Activated CD4-positive, CD25-positive, alpha-beta regulatory T cell treated with anti-CD3 and anti-CD28 coated beads, Interleukin-2, amount 50 U/mL, for 16 hours (primary cell): ENCODE measurements around the gene TMEM174.

ENCODE experiments used
- DNase-seq: peaks from one replicate; pipeline ENCODE4 v3.0.0-alpha.2; 2020; ENCODE audit warnings: low read depth, low spot score

Gene TMEM174

GRCh38 chr5:73153513-73153912, 19.5 kb upstream of the TMEM174 start:
- DNase-seq, result no peak

DNA sequence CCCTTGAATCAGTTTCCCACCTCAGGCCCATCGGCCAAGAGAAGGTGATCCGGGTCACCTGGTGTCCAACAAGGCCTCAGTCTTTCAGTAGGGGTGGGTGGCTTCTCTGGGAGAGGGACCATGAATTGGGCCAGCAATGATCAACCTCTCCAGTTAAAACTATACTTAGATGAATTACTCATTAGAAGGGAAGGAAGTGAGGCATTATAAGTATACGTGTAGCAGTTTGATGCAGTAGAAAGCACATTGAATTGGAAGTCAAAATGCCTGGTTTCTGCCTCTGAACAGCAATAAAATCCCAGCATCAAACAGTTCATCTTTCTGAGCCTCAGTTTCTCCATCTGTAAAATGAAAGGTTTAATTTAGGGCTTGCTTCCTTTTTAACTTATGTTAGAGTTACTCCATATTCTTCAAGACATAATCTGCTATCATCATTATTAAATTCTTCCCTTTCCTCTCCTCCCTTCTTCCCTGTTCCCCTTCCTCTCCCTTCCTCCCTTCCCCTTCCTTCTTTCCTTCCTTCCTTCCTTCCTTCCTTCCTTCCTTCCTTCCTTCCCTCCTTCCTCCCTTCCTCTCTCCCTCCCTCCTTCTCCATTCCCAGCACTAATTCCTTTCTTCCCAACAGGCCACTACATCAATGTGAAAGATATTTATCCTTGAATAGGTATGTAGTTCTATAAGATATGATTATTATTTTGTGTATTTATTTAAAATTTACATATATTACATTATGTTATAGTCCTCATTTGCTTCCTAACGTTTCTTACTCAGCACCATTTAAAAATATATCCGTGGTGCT, 18.6 kb upstream of the TMEM174 start:
- no peak for DNase-seq

- DNase-seq, result no peak
These were observed 17.4 kb upstream of the TMEM174 start for GRCh38 chr5:73155271-73156222.

- no peak for DNase-seq
These were observed 15.3 kb upstream of the TMEM174 start for GRCh38 chr5:73157414-73158303.

GRCh38 chr5:73158313-73158712, 14.7 kb upstream of the TMEM174 start:
- DNase-seq, result no peak

- peak; percentile 13 for DNase-seq
These were observed 12.7 kb upstream of the TMEM174 start for GRCh38 chr5:73160239-73160671.

- no peak for DNase-seq
These were observed 2.5 kb upstream of the TMEM174 start for GRCh38 chr5:73170522-73170921.

DNA sequence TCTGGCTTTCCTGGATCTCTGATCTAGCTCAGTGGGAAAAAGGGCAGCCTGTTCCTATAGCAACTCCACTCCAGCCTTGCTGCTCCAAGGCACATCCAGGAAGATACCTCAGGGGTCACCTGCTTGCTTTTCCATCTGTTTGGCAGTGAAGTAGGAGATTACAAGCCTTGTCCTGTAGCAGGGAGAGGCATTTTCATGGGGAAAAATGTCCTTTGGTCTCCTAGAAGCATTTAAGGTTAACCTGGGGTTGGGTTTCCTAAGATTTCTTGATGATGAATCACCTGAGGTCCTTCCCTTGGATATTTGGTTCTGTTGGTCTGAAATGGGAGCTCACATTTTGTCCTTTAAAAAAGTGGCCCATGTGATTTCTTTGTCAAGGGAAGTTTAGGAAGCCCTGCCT, 1.5 kb upstream of the TMEM174 start:
- DNase-seq, result no peak

DNA sequence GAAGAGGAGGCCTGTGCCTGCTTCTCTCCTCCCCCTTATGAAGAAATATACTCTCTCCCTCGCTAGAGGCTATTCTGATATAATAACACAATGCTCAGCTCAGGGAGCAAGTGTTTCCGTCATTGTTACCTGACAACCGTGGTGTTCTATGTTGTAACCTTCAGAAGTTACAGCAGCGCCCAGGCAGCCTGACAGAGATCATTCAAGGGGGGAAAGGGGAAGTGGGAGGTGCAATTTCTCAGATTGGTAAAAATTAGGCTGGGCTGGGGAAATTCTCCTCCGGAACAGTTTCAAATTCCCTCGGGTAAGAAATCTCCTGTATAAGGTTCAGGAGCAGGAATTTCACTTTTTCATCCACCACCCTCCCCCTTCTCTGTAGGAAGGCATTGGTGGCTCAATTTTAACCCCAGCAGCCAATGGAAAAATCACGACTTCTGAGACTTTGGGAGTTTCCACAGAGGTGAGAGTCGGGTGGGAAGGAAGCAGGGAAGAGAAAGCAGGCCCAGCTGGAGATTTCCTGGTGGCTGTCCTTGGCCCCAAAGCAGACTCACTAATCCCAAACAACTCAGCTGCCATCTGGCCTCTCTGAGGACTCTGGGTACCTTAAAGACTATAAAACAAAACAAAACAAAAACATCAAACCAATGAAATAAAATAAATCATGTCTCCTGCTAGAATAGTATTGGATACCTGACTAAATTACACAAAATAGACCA, 1.3 kb downstream of the TMEM174 start:
- no peak for DNase-seq

- no peak for DNase-seq
These were observed 3.3 kb downstream of the TMEM174 start for GRCh38 chr5:73176250-73176649.

- DNase-seq, result no peak
These were observed 5.3 kb downstream of the TMEM174 start for GRCh38 chr5:73178265-73178664.

DNA sequence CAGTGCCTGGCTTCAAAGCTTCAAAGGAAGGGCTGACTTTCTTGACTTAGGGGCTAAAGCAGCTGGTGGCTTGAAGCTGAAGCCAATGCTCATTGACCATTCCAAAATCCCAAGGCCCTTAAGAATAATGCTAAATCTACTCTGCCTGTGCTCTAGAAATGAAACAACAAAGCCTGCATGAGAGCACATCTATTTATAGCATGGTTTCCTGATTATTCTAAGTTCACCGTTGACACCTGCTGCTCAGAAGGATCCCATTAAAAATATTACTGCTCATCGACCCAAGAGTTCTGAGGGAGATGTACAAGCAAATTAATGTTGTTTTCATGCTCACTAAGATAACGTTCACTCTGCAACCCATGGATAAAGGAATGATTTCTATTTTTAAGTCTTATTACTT, 6.7 kb downstream of the TMEM174 start:
- no peak for DNase-seq

GRCh38 chr5:73180566-73180965, 7.6 kb downstream of the TMEM174 start:
- DNase-seq, result no peak

GRCh38 chr5:73182307-73182706, 9.3 kb downstream of the TMEM174 start:
- DNase-seq, result no peak

- DNase-seq, result no peak
These were observed 10.0 kb downstream of the TMEM174 start for GRCh38 chr5:73183000-73183399.

GRCh38 chr5:73183481-73183891, 10.5 kb downstream of the TMEM174 start:
- no peak for DNase-seq

DNA sequence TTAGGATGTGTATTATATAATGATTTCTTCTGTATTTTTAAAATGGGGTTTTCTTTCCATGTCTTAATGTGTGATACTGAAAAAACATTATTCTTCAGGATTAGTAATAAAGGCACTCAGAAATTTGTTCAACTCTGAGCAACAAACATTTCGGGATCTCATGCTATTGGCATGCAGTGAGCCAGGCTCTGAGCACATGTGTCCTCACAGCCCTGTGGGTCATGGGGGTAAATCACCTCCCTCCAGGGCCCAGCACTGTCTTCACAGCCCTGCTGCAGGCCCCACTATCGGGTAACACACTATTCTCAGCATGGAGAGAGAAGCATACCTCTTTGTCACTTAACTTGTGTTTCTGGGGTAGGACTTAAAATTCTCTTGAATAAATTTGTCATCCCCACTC, 14.0 kb downstream of the TMEM174 start:
- no peak for DNase-seq

DNA sequence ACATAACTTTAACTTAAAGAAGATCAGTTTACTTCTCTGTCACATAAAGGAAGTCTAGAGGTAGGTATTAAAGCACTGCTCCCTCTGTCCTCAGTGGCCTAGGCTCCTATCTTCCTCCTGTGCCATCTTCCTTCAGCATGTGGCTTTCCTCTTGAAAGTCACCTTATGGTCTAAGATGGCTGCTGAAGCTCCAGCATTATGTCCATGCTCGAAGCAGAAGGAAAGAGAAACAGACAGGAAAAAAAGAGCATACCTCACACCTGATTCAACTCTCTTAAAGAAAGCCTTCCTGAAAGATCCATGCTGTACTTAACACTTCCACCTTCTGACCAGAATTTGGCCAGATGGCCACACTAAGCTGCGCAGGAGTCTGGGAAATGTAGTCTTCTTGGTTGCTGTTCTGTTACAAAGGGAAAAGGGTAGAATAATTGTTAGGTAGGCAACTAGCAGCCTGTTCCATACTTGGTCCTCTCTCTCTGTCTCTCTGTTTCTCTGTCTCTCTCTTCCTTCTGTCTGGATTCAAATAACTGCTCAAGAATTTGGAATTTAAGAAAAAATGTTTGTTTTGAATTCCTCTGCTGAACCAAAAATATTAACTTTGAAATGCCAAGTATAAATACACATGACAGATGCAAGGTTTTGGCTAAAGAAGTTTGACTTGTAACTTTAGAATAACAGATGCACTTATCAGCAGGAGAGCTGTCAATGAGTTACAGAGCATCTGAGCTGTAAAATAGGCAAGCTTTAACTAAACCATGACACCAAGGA, 16.0 kb downstream of the TMEM174 start:
- no peak for DNase-seq

GRCh38 chr5:73189871-73190376, 16.9 kb downstream of the TMEM174 start:
- DNase-seq, result no peak

GRCh38 chr5:73192370-73192769, 19.4 kb downstream of the TMEM174 start:
- no peak for DNase-seq
